K562 (cell line): ENCODE results near the gene BGLAP. TPM values are rescaled to one million over a fixed set of nuclear protein-coding genes. Genes with fewer than 3 reads are reported as not detected.

Experiments
- ARID4B ChIP-seq: sonication (generic); formaldehyde crosslinking; IDR thresholded peaks from 2 replicates; pipeline ENCODE4 v1.8.0; 2022; ENCODE audit warnings: mild to moderate bottlenecking, missing genetic modification reagents
- CBX1 ChIP-seq: sonication (generic); IDR thresholded peaks from 2 replicates; pipeline ENCODE4 v1.6.1; 2016; ENCODE audit warnings: antibody characterized with exemption, low read depth, mild to moderate bottlenecking
- CCNT2 ChIP-seq: IDR thresholded peaks from 2 replicates; pipeline ENCODE4 v1.6.1; 2011; ENCODE audit warnings: borderline replicate concordance, low read depth, mild to moderate bottlenecking, moderate library complexity, mixed read lengths, low read length; ENCODE audit not compliant: insufficient read length; ENCODE audit errors: extremely low read depth
- CHCHD3 ChIP-seq: fragments of 250-450 bp; sonication (Bioruptor Pico); IDR thresholded peaks from 2 replicates; pipeline ENCODE4 v2.1.2; 2022; ENCODE audit warnings: mild to moderate bottlenecking
- E2F1 ChIP-seq: sonication (generic); formaldehyde crosslinking; IDR thresholded peaks from 2 replicates; pipeline ENCODE4 v1.8.1; 2023; ENCODE audit warnings: mild to moderate bottlenecking, missing genetic modification reagents, moderate library complexity
- FOXO4 ChIP-seq: fragments of 450-650 bp; formaldehyde crosslinking; IDR thresholded peaks from 2 replicates; pipeline ENCODE4 v1.4.0; 2020; ENCODE audit warnings: mild to moderate bottlenecking, moderate library complexity
- ILK ChIP-seq: fragments of 450-650 bp; IDR thresholded peaks from 2 replicates; pipeline ENCODE4 v1.6.1; 2016; ENCODE audit warnings: missing genetic modification characterization, low read depth, mild to moderate bottlenecking, missing compliant biosample characterization, moderate library complexity, borderline replicate concordance
- LEF1 ChIP-seq: fragments of 450-650 bp; IDR thresholded peaks from 2 replicates; pipeline ENCODE4 v1.6.1; 2016; ENCODE audit warnings: mild to moderate bottlenecking
- NR0B1 ChIP-seq: fragments of 450-650 bp; IDR thresholded peaks from one replicate; pipeline ENCODE4 v1.6.1; 2018; ENCODE audit warnings: mild to moderate bottlenecking, moderate library complexity; ENCODE audit not compliant: partially characterized antibody
- PCBP1 ChIP-seq: fragments of 200-400 bp; formaldehyde crosslinking; IDR thresholded peaks from 2 replicates; pipeline ENCODE4 v1.6.1; 2018; ENCODE audit warnings: mild to moderate bottlenecking, low read depth, low read length; ENCODE audit not compliant: poor library complexity, severe bottlenecking
- POU5F1 ChIP-seq: fragments of 150-350 bp; IDR thresholded peaks from 2 replicates; pipeline ENCODE4 v1.6.1; 2014; ENCODE audit warnings: borderline replicate concordance, low read length, low read depth, mild to moderate bottlenecking; ENCODE audit not compliant: partially characterized antibody
- SUPT5H ChIP-seq: fragments of 450-650 bp; IDR thresholded peaks from 2 replicates; pipeline ENCODE4 v1.6.1; 2016
- TARDBP ChIP-seq: fragments of 450-650 bp; IDR thresholded peaks from 2 replicates; pipeline ENCODE4 v1.6.1; 2016
- TEAD1 ChIP-seq, 2 experiments: fragments of 450-650 bp in 1 of 2; sonication (generic) in 1 of 2; formaldehyde crosslinking; IDR thresholded peaks; 2 replicates each; pipeline versions ENCODE4 v1.4.0 to v1.8.0; 2020 to 2022; ENCODE audit warnings: mild to moderate bottlenecking in 2 of 2, missing genetic modification reagents in 1 of 2
- TSC22D4 ChIP-seq: fragments of 450-650 bp; IDR thresholded peaks from 2 replicates; pipeline ENCODE4 v1.6.1; 2016; ENCODE audit warnings: missing genetic modification characterization, missing biosample characterization, control low read depth
- ZBTB34 ChIP-seq: fragments of 250-450 bp; sonication (Bioruptor Pico); IDR thresholded peaks from 2 replicates; pipeline ENCODE4 v1.8.0; 2021; ENCODE audit warnings: mild to moderate bottlenecking, moderate library complexity
- ZFX ChIP-seq: sonication (generic); formaldehyde crosslinking; IDR thresholded peaks from 2 replicates; pipeline ENCODE4 v1.8.0; 2022; ENCODE audit warnings: mild to moderate bottlenecking, missing genetic modification reagents, moderate library complexity
- polyA plus RNA-seq, 8 experiments: library from polyadenylated mRNA; depleted of rRNA in 4 of 8; stranded (reverse) in 5 of 8; unstranded in 3 of 8; fragments of >200 nt; fragmentation: Nextera tagmentation in 2 of 8; fragmentation: Illumina TruSeq in 1 of 8; extraction: Ambion mirVana in 2 of 8; extraction: Trizol in 1 of 8; gene quantifications; 2 replicates each; pipeline versions ENCODE4 v1.2.1 to v1.2.3, GENCODE V29; 2011 to 2014; ENCODE audit warnings: inconsistent platforms in 1 of 8, missing spikeins in 1 of 8
- total RNA-seq, 7 experiments: library from RNA; depleted of rRNA in 6 of 7; stranded (reverse); fragments of >200 nt in 6 of 7; fragmentation: Illumina TruSeq in 2 of 7; extraction: Trizol in 2 of 7; gene quantifications; 2 replicates each; pipeline versions ENCODE4 v1.2.1 to v1.2.3, GENCODE V29; 2011 to 2021; ENCODE audit warnings: low replicate concordance in 1 of 7

The BGLAP gene
- total and polyA plus RNA-seq, 9 of the 15 experiments (the other 6 are each of a cell fraction or from before 2014, with no cell fraction given), result 0.15 to 1.4 (median 0.28) TPM; not detected in 3

- TF ChIP-seq CBX1 (peak; percentile 70; the same call in 1 of the 2 replicates), TARDBP (0 out of 2 replicates have a peak, but pooled peaks have one; percentile 36), TEAD1 (CRISPR knock-in tag; IDR thresholded peaks at IDR 0.05) (peak in 1 of 2 experiments; percentile 19; a peak in 2 of 4 replicates), NR0B1 (no peak), ILK (tag) (no peak), FOXO4 (CRISPR knock-in tag) (no peak), TSC22D4 (tag) (no peak), E2F1 (CRISPR knock-in tag) (peak; percentile 77), PCBP1 (no peak), POU5F1 (no peak), ZFX (peak; percentile 94), CCNT2 (peak; percentile 73), ZBTB34 (CRISPR knock-in tag) (no peak), LEF1 (no peak), SUPT5H (peak; percentile 99), CHCHD3 (CRISPR knock-in tag) (peak; percentile 57; the same call in 1 of the 2 replicates), ARID4B (CRISPR knock-in tag) (peak; percentile 54)
Observed at GRCh38 chr1:156282479-156283222, 40.7 kb downstream of the BGLAP start, which contains the start of gene SMG5 (continued).
